CD14-positive monocyte (primary cell): ENCODE data around the gene SFXN4. TPM values are rescaled to one million over a fixed set of nuclear protein-coding genes. Genes with fewer than 3 reads are reported as not detected.
"Not testable (repeated sequence)": the region's sequence is repeated elsewhere in the genome, so short reads cannot be mapped to it uniquely, and the experiment has no call there.

Experiments
- DNase-seq, 3 donors: peaks; one replicate each; pipeline ENCODE4 v3.0.0-alpha.2; 2011 to 2022
- H2AFZ ChIP-seq: 2 replicates; pipeline ENCODE4 v1.6.0; 2012; ENCODE audit warnings: mild to moderate bottlenecking, low read depth, low read length, inconsistent platforms; ENCODE audit not compliant: insufficient read depth, poor library complexity, severe bottlenecking
- H3K27ac ChIP-seq, 2 donors: 1 replicate in 1 of 2; 2 replicates in 1 of 2; pipeline ENCODE4 v1.5.1; 2012 to 2013; ENCODE audit warnings: low read length in 2 of 2, control low read depth in 1 of 2, inconsistent platforms in 1 of 2, low read depth in 1 of 2, mild to moderate bottlenecking in 1 of 2
- H3K27me3 ChIP-seq, 2 donors: one replicate each; pipeline versions ENCODE4 v1.6.0 to v1.6.1; 2011 to 2013; ENCODE audit warnings: low read length in 2 of 2; ENCODE audit not compliant: control insufficient read depth in 2 of 2, insufficient read depth in 2 of 2
- H3K36me3 ChIP-seq, 2 donors: replicated peaks in 1 of 2; 1 replicate in 1 of 2; 2 replicates in 1 of 2; pipeline versions ENCODE4 v1.5.1 to v1.6.1; 2012 to 2013; ENCODE audit warnings: low read length in 2 of 2, control low read depth in 1 of 2, inconsistent platforms in 1 of 2, mild to moderate bottlenecking in 1 of 2; ENCODE audit not compliant: insufficient read depth in 2 of 2, control insufficient read depth in 1 of 2
- H3K4me1 ChIP-seq, 2 donors: 1 replicate in 1 of 2; 2 replicates in 1 of 2; pipeline versions ENCODE4 v1.5.1 to v1.6.1; 2012 to 2013; ENCODE audit warnings: low read length in 2 of 2, control low read depth in 1 of 2, inconsistent platforms in 1 of 2, mild to moderate bottlenecking in 1 of 2, moderate library complexity in 1 of 2; ENCODE audit not compliant: insufficient read depth in 2 of 2, control insufficient read depth in 1 of 2
- H3K4me2 ChIP-seq: replicated peaks from 2 replicates; pipeline ENCODE3; 2012; ENCODE audit warnings: low read length, moderate library complexity, mild to moderate bottlenecking; ENCODE audit not compliant: poor library complexity, severe bottlenecking; ENCODE audit errors: extremely low read depth
- H3K4me3 ChIP-seq, 3 experiments: fragments of 200-600 bp in 1 of 3; sonication (generic) in 1 of 3; replicated peaks in 1 of 3; 1 replicate in 2 of 3; 2 replicates in 1 of 3; pipeline ENCODE4 v1.5.1; 2011 to 2013; ENCODE audit warnings: low read length in 3 of 3, mild to moderate bottlenecking in 3 of 3, control low read depth in 2 of 3, low read depth in 2 of 3, inconsistent platforms in 1 of 3, moderate library complexity in 1 of 3
- H3K79me2 ChIP-seq: 2 replicates; pipeline ENCODE4 v1.6.0; 2012; ENCODE audit warnings: mild to moderate bottlenecking, control low read depth, inconsistent platforms, low read length, moderate library complexity; ENCODE audit not compliant: insufficient read depth
- H3K9ac ChIP-seq: 2 replicates; pipeline ENCODE4 v1.6.0; 2017; ENCODE audit warnings: low read length, mild to moderate bottlenecking; ENCODE audit not compliant: insufficient read depth, poor library complexity, severe bottlenecking
- H3K9me3 ChIP-seq, 2 donors: replicated peaks in 1 of 2; 1 replicate in 1 of 2; 2 replicates in 1 of 2; pipeline versions ENCODE4 v1.5.1 to v1.6.1; 2012 to 2013; ENCODE audit warnings: low read length in 2 of 2, control low read depth in 1 of 2; ENCODE audit not compliant: control insufficient read depth in 1 of 2, insufficient read depth in 1 of 2
- H4K20me1 ChIP-seq: 2 replicates; pipeline ENCODE4 v1.6.0; 2012; ENCODE audit warnings: mild to moderate bottlenecking, low read length, control low read depth, moderate library complexity; ENCODE audit not compliant: insufficient read depth
- H3K27ac Mint-ChIP-seq, 7 donors: one replicate each; pipeline ENCODE4 v1.8.0; 2020; ENCODE audit warnings: mild to moderate bottlenecking in 7 of 7, mixed read lengths in 7 of 7, moderate library complexity in 6 of 7, inconsistent platforms in 2 of 7
- H3K27me3 Mint-ChIP-seq, 3 donors: one replicate each; pipeline ENCODE4 v1.8.0; 2021 to 2022; ENCODE audit warnings: low read depth in 3 of 3, mild to moderate bottlenecking in 3 of 3, mixed read lengths in 3 of 3, moderate library complexity in 3 of 3, inconsistent platforms in 1 of 3
- H3K36me3 Mint-ChIP-seq, 2 donors: one replicate each; pipeline ENCODE4 v1.8.0; 2020; ENCODE audit warnings: mixed read lengths in 2 of 2, inconsistent platforms in 1 of 2, mild to moderate bottlenecking in 1 of 2
- H3K4me1 Mint-ChIP-seq: one replicate; pipeline ENCODE4 v1.8.0; 2020; ENCODE audit warnings: mild to moderate bottlenecking, mixed read lengths
- H3K4me3 Mint-ChIP-seq, 2 donors: one replicate each; pipeline ENCODE4 v1.8.0; 2020; ENCODE audit warnings: mild to moderate bottlenecking in 2 of 2, mixed read lengths in 2 of 2, moderate library complexity in 1 of 2
- H3K9me3 Mint-ChIP-seq, 7 donors: one replicate each; pipeline ENCODE4 v1.8.0; 2020 to 2022; ENCODE audit warnings: mixed read lengths in 7 of 7, mild to moderate bottlenecking in 6 of 7, moderate library complexity in 6 of 7, inconsistent platforms in 2 of 7
- WGBS: methylation state at CpG from one replicate; pipeline ENCODE4 v1.1.5; 2013; ENCODE audit warnings: missing lambda C conversion rate; ENCODE audit not compliant: insufficient coverage; 5-methylcytosine and 5-hydroxymethylcytosine counted together
- intact Hi-C, 2 donors: fragments of 100-400 bp; cut with micrococcal nuclease; formaldehyde crosslinking; loops; one replicate each; pipeline versions ENCODE4 v1.15.0 to v1.15.1; 2023
- polyA plus RNA-seq, 3 donors: library from polyadenylated mRNA; depleted of rRNA in 1 of 3; unstranded in 2 of 3; stranded (reverse) in 1 of 3; fragments of 300-500 nt in 2 of 3; fragments of >200 nt in 1 of 3; fragmentation: Illumina TruSeq in 2 of 3; gene quantifications; 1 replicate in 2 of 3; 2 replicates in 1 of 3; pipeline ENCODE4 v1.2.3, GENCODE V29; 2012 to 2021
- TF ChIP-seq, protein P1 (sequence below): fragments of 200-600 bp; IDR thresholded peaks from one replicate; pipeline ENCODE4 v1.8.0; 2022; ENCODE audit warnings: antibody characterized with exemption, mild to moderate bottlenecking

SFXN4 gene
- polyA plus RNA-seq, 3 donors: 8.3 to 20.4 (median 18.3) TPM

- Histone ChIP-seq H2AFZ (no peak overlapping the region), H3K36me3 (peaks cover 61 to 70% of the 10 kb centered on the region in 2 donors), H3K4me2 (peak overlapping the region; percentile 10)
These were observed 53.5 kb downstream of the SFXN4 start for GRCh38 chr10:119112056-119112455.

GRCh38 chr10:119107771-119108170 is 57.7 kb downstream of the SFXN4 start:
- no CpG with 5 or more reads among the region's 2 CpGs for WGBS
- Mint-ChIP-seq H3K27ac (peak overlapping the region; percentile 84 to 93 (median 91)), H3K4me1 (peaks cover 52% of the 10 kb centered on the region), H3K4me3 (peak overlapping the region in 1 of 2 donors; percentile 63), H3K36me3 (peaks cover 26 to 53% of the 10 kb centered on the region in 2 donors)
- Histone ChIP-seq H3K4me2 (peak overlapping the region; percentile 17), H3K4me1 (peaks cover 65 to 71% of the 10 kb centered on the region in 2 donors), H3K36me3 (peaks cover 29 to 30% of the 10 kb centered on the region in 2 donors), H3K79me2 (peaks cover 64% of the 10 kb centered on the region), H3K27ac (peak overlapping the region; percentile 64 to 83)
- H3K9me3 Mint-ChIP-seq, H3K27me3 Mint-ChIP-seq, H3K9ac ChIP-seq, H4K20me1 ChIP-seq, intact Hi-C loops, H2AFZ ChIP-seq, H3K4me3 ChIP-seq, H3K9me3 ChIP-seq, H3K27me3 ChIP-seq: not testable (repeated sequence)
- DNase-seq: peak; percentile 54 to 63 (median 61)

More at GRCh38 chr10:119112056-119112455, 53.5 kb downstream of the SFXN4 start:
- Mint-ChIP-seq H3K4me3 (no peak overlapping the region), H3K9me3 (peaks cover 0 to 3% (median 2%) of the 10 kb centered on the region in 7 donors), H3K27ac (peak overlapping the region in 6 of 7 donors; percentile 41 to 85 (median 74)), H3K36me3 (peaks cover 39 to 83% of the 10 kb centered on the region in 2 donors), H3K4me1 (peaks cover 53% of the 10 kb centered on the region), H3K27me3 (peaks cover 0 to 3% (median 0%) of the 10 kb centered on the region in 3 donors)
- no peaks in the 10 kb centered on the region for H3K9me3 ChIP-seq
- H3K27ac ChIP-seq: peak overlapping the region in 1 of 2 donors; percentile 74
- H3K27me3 ChIP-seq: no peaks in the 10 kb centered on the region
- no CpG with 5 or more reads among the region's 4 CpGs for WGBS
- DNase-seq: peak in 2 of 3 donors; percentile 37 to 49
- TF ChIP-seq, protein P1, sequence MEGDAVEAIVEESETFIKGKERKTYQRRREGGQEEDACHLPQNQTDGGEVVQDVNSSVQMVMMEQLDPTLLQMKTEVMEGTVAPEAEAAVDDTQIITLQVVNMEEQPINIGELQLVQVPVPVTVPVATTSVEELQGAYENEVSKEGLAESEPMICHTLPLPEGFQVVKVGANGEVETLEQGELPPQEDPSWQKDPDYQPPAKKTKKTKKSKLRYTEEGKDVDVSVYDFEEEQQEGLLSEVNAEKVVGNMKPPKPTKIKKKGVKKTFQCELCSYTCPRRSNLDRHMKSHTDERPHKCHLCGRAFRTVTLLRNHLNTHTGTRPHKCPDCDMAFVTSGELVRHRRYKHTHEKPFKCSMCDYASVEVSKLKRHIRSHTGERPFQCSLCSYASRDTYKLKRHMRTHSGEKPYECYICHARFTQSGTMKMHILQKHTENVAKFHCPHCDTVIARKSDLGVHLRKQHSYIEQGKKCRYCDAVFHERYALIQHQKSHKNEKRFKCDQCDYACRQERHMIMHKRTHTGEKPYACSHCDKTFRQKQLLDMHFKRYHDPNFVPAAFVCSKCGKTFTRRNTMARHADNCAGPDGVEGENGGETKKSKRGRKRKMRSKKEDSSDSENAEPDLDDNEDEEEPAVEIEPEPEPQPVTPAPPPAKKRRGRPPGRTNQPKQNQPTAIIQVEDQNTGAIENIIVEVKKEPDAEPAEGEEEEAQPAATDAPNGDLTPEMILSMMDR: no peak
- H3K4me3 ChIP-seq: no peak overlapping the region
- H3K9ac ChIP-seq: no peak overlapping the region
- intact Hi-C loops: loop anchor here (5.0 kb wide), 1 partner anchor 35 kb away; no protein-coding TSS in a partner anchor
- H3K4me1 ChIP-seq: peaks cover 71 to 74% of the 10 kb centered on the region in 2 donors
- peaks cover 12% of the 10 kb centered on the region for H4K20me1 ChIP-seq
- H3K79me2 ChIP-seq: peaks cover 71% of the 10 kb centered on the region

GRCh38 chr10:119107106-119107505 is 58.4 kb downstream of the SFXN4 start:
- Mint-ChIP-seq H3K27ac (peak overlapping the region; percentile 81 to 93 (median 89)), H3K36me3 (peaks cover 22 to 47% of the 10 kb centered on the region in 2 donors), H3K4me1 (peaks cover 51% of the 10 kb centered on the region)
- Histone ChIP-seq H3K36me3 (peaks cover 23 to 24% of the 10 kb centered on the region in 2 donors), H3K79me2 (peaks cover 57% of the 10 kb centered on the region), H3K27ac (peak overlapping the region; percentile 64 to 83), H3K4me1 (peaks cover 59 to 64% of the 10 kb centered on the region in 2 donors)
- H3K27me3 Mint-ChIP-seq, H3K9me3 Mint-ChIP-seq, DNase-seq, H3K4me3 ChIP-seq, H3K4me3 Mint-ChIP-seq, H2AFZ ChIP-seq, H3K9me3 ChIP-seq, H3K4me2 ChIP-seq, H3K9ac ChIP-seq, H4K20me1 ChIP-seq, H3K27me3 ChIP-seq, intact Hi-C loops: not testable (repeated sequence)
- WGBS: no CpG with 5 or more reads among the region's 6 CpGs

DNA sequence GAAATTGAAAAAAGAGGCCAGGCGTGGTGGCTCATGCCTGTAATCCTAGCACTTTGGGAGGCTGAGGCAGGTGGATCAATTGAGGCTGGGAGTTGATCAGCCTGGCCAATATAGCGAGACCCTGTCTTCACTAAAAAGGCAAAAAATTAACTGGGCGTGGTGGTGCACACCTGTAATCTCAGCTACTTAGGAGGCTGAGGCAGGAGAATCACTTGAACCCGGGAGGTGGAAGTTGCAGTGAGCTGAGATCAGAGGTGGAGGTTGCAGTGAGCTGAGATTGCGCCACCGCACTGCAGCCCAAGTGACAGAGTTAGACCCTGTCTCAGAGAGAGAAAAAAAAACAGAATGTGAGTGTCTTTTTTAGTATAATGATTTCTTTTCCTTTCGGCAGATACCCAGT is 59.6 kb downstream of the SFXN4 start:
- Mint-ChIP-seq H3K4me1 (peaks cover 43% of the 10 kb centered on the region), H3K27ac (peak overlapping the region in 6 of 7 donors; percentile 25 to 93 (median 79)), H3K36me3 (peaks cover 16 to 36% of the 10 kb centered on the region in 2 donors), H3K4me3 (peak overlapping the region in 1 of 2 donors; percentile 4)
- H3K9me3 Mint-ChIP-seq, intact Hi-C loops, H3K27me3 ChIP-seq, H3K9me3 ChIP-seq, DNase-seq, H2AFZ ChIP-seq, H3K27me3 Mint-ChIP-seq, H4K20me1 ChIP-seq, H3K9ac ChIP-seq: not testable (repeated sequence)
- Histone ChIP-seq H3K27ac (peak overlapping the region; percentile 20 to 83), H3K4me3 (peak overlapping the region in 1 of 3 experiments; percentile 90), H3K4me1 (peaks cover 52 to 58% of the 10 kb centered on the region in 2 donors), H3K36me3 (peaks cover 19 to 20% of the 10 kb centered on the region in 2 donors), H3K4me2 (peak overlapping the region; percentile 82), H3K79me2 (peaks cover 54% of the 10 kb centered on the region)
- WGBS: 74% methylated on average over 5 of the region's 7 CpGs
